Liver (tissue), 9 donors: ENCODE measurements around the gene COCH. TPM values are rescaled to one million over a fixed set of nuclear protein-coding genes. Genes with fewer than 3 reads are reported as not detected.
"Not testable (repeated sequence)": the region's sequence is repeated elsewhere in the genome, so short reads cannot be mapped to it uniquely, and the experiment has no call there.

Experiments
- DNase-seq: peaks from one replicate; pipeline ENCODE4 v3.0.0-alpha.2; 2017; ENCODE audit warnings: low spot score
- H3K27ac ChIP-seq, 2 donors: one replicate each; pipeline ENCODE4 v1.7.0; 2013; ENCODE audit warnings: inconsistent platforms in 2 of 2, low read length in 2 of 2, control low read depth in 1 of 2, low read depth in 1 of 2, mild to moderate bottlenecking in 1 of 2
- H3K27me3 ChIP-seq, 4 donors: one replicate each; pipeline versions ENCODE4 v1.6.1 to v1.7.0; 2013; ENCODE audit warnings: low read length in 3 of 4, inconsistent platforms in 1 of 4, mild to moderate bottlenecking in 1 of 4, moderate library complexity in 1 of 4; ENCODE audit not compliant: control insufficient read depth in 4 of 4, insufficient read depth in 4 of 4
- H3K36me3 ChIP-seq, 4 donors: one replicate each; pipeline versions ENCODE4 v1.6.1 to v1.7.0; 2013; ENCODE audit warnings: low read length in 3 of 4, mild to moderate bottlenecking in 3 of 4, low read depth in 1 of 4, moderate library complexity in 1 of 4; ENCODE audit not compliant: control insufficient read depth in 4 of 4, insufficient read depth in 3 of 4
- H3K4me1 ChIP-seq, 4 donors: one replicate each; pipeline versions ENCODE4 v1.6.1 to v1.7.0; 2013; ENCODE audit warnings: low read length in 3 of 4, mild to moderate bottlenecking in 3 of 4, moderate library complexity in 1 of 4; ENCODE audit not compliant: control insufficient read depth in 4 of 4, insufficient read depth in 4 of 4
- H3K4me3 ChIP-seq, 3 donors: one replicate each; pipeline versions ENCODE4 v1.6.1 to v1.7.0; 2013; ENCODE audit warnings: low read length in 3 of 3, control low read depth in 1 of 3, low read depth in 1 of 3, mild to moderate bottlenecking in 1 of 3
- H3K9ac ChIP-seq, 2 donors: one replicate each; pipeline ENCODE4 v1.7.0; 2013; ENCODE audit warnings: low read length in 2 of 2, mild to moderate bottlenecking in 2 of 2, moderate library complexity in 2 of 2, control low read depth in 1 of 2, low read depth in 1 of 2
- H3K9me3 ChIP-seq, 4 donors: one replicate each; pipeline versions ENCODE4 v1.6.1 to v1.7.0; 2013; ENCODE audit warnings: low read length in 3 of 4; ENCODE audit not compliant: control insufficient read depth in 4 of 4
- EGR1 ChIP-seq, 2 donors: IDR thresholded peaks; 2 replicates each; pipeline ENCODE4 v1.6.1; 2016 to 2018; ENCODE audit warnings: antibody characterized with exemption in 2 of 2, low read depth in 2 of 2
- FOXA1 ChIP-seq: IDR thresholded peaks from 2 replicates; pipeline ENCODE4 v1.6.1; 2016; ENCODE audit warnings: antibody characterized with exemption
- FOXA2 ChIP-seq: IDR thresholded peaks from 2 replicates; pipeline ENCODE4 v1.6.1; 2016; ENCODE audit warnings: antibody characterized with exemption
- HNF4A ChIP-seq, 2 donors: conservative IDR thresholded peaks; 2 replicates each; pipeline ENCODE4 v1.6.1; 2016; ENCODE audit warnings: antibody characterized with exemption in 2 of 2, mild to moderate bottlenecking in 2 of 2
- HNF4G ChIP-seq: IDR thresholded peaks from 2 replicates; pipeline ENCODE4 v1.6.1; 2016; ENCODE audit warnings: antibody characterized with exemption
- JUND ChIP-seq, 2 donors: IDR thresholded peaks; 2 replicates each; pipeline ENCODE4 v1.6.1; 2016; ENCODE audit warnings: antibody characterized with exemption in 2 of 2
- RXRA ChIP-seq, 2 donors: IDR thresholded peaks; 2 replicates each; pipeline ENCODE4 v1.6.1; 2017 to 2018; ENCODE audit warnings: antibody characterized with exemption in 2 of 2, mild to moderate bottlenecking in 1 of 2
- SP1 ChIP-seq: IDR thresholded peaks from 2 replicates; pipeline ENCODE4 v1.6.1; 2018; ENCODE audit warnings: antibody characterized with exemption, mild to moderate bottlenecking
- YY1 ChIP-seq: IDR thresholded peaks from 2 replicates; pipeline ENCODE4 v1.6.1; 2016; ENCODE audit warnings: antibody characterized with exemption, mild to moderate bottlenecking
- WGBS: extraction: QIAGEN DNeasy Blood & Tissue Kit; methylation state at CpG from one replicate; pipeline ENCODE4 v1.1.7; 2013; 5-methylcytosine and 5-hydroxymethylcytosine counted together
- polyA plus RNA-seq, 2 donors: library from polyadenylated mRNA; stranded (reverse) in 1 of 2; unstranded in 1 of 2; fragments of 200-250 nt in 1 of 2; fragments of >200 nt in 1 of 2; fragmentation: Nextera tagmentation in 1 of 2; extraction: Ambion mirVana in 1 of 2; gene quantifications; one replicate each; pipeline versions ENCODE4 v1.2.1 to v1.2.3, GENCODE V29; 2013 to 2015
- total RNA-seq, 2 donors: library from RNA; depleted of rRNA; stranded (reverse); fragments of >200 nt; gene quantifications; one replicate each; pipeline ENCODE4 v1.2.3, GENCODE V29; 2014
- TF ChIP-seq, protein P1 (sequence below): IDR thresholded peaks from 2 replicates; pipeline ENCODE4 v1.6.1; 2016; ENCODE audit warnings: antibody characterized with exemption
- TF ChIP-seq, protein P2 (sequence below): fragments of 150-350 bp; IDR thresholded peaks from 2 replicates; pipeline ENCODE4 v1.5.1; 2017; ENCODE audit warnings: improper control_type of control experiment, low read depth, low read length; ENCODE audit not compliant: missing input control
- TF ChIP-seq, protein P3 (sequence below): IDR thresholded peaks from 2 replicates; pipeline ENCODE4 v1.6.1; 2016; ENCODE audit warnings: antibody characterized with exemption, mild to moderate bottlenecking
- TF ChIP-seq, protein P4 (sequence below): IDR thresholded peaks from 2 replicates; pipeline ENCODE4 v1.6.1; 2016; ENCODE audit warnings: antibody characterized with exemption
- donor health status: healthy.
- donor health status: healthy.
- donor health status: healthy.
- donor health status: healthy.
- donor health status: healthy.

Gene COCH
- total and polyA plus RNA-seq, 4 donors = 0.33 to 2.5 (median 0.49) TPM

DNA sequence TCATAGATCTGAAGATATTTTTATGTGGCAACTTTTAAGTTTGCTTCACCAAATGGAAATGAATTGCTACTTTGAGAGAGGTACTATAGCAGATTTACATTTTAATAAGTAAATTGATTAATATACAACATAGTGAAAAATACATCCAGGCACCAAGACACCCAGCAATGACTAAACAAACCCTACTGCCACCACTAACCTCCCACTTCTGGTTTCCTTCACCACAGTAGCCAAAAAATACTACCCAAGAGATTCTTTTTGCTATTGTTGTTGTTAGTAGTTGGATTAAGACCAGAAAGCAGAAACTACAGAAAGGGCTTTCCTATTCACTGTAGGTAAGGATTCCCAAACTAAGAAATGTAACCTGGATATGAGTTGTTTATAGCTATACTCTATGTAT lies 54.1 kb downstream of the COCH start:
- Histone ChIP-seq H3K4me3 (no peak overlapping the region), H3K9ac (no peak overlapping the region), H3K4me1 (no peaks in the 10 kb centered on the region), H3K27ac (no peak overlapping the region), H3K9me3 (no peaks in the 10 kb centered on the region), H3K36me3 (peaks cover 0 to 8% (median 4%) of the 10 kb centered on the region in 4 donors), H3K27me3 (no peaks in the 10 kb centered on the region)
- DNase-seq = no peak
- TF ChIP-seq SP1 (no peak), HNF4G (no peak)
- TF ChIP-seq, protein P1, sequence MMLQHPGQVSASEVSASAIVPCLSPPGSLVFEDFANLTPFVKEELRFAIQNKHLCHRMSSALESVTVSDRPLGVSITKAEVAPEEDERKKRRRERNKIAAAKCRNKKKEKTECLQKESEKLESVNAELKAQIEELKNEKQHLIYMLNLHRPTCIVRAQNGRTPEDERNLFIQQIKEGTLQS = no peak

DNA sequence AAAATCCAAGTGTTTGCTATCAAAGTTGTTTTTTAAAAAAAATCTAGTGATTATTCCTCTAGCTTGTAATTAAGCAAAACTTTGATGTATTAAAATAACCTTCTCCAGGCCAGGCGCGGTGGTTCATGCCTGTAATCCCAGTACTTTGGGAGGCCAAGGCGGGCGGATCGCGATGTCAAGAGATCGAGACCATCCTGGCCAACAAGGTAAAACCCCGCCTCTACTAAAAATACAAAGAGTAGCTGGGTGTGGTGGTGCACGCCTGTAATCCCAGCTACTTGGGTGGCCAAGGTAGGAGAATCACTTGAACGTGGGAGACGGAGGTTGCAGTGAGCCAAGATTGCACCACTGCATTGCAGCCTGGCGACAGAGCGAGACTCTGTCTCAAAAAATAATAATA lies 59.6 kb downstream of the COCH start:
- H3K9ac ChIP-seq, H3K27ac ChIP-seq, DNase-seq, H3K9me3 ChIP-seq, H3K4me1 ChIP-seq, H3K4me3 ChIP-seq, H3K27me3 ChIP-seq: not testable (repeated sequence)
- 97% methylated on average over 13 of the region's 13 CpGs for WGBS
- H3K36me3 ChIP-seq = peaks cover 3 to 35% (median 16%) of the 10 kb centered on the region in 4 donors

DNA sequence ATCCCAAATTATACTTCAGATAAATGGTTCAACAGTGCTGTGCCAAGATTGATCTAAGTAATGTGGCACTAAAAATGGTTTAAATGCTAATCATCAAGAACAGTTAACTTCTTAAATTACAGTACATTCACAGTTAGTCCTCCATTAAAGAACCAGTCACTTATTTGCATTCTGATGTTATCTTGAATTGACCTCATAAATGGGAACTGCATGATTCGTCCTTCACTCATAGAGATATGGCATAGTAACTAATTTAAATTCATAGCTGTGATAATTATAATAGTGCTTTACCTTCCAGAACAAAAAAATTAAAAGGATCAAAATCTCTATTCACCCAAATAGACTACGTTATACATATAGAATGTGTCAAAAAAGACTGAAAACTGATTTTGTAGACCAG lies 61.1 kb downstream of the COCH start:
- WGBS = 88% methylated on average over 2 of the region's 2 CpGs
- no peaks in the 10 kb centered on the region for H3K27me3 ChIP-seq
- no peaks in the 10 kb centered on the region for H3K9me3 ChIP-seq
- H3K4me1 ChIP-seq = no peaks in the 10 kb centered on the region
- TF ChIP-seq RXRA (IDR thresholded peaks at IDR 0.05) (no peak), FOXA1 (no peak), YY1 (no peak), HNF4G (no peak), HNF4A (conservative IDR thresholded peaks at IDR 0.05) (no peak), EGR1 (IDR thresholded peaks at IDR 0.05; ENCODE audit: low read depth in 2 of 2) (no peak), FOXA2 (no peak), JUND (IDR thresholded peaks at IDR 0.05) (no peak)
- TF ChIP-seq, protein P2, sequence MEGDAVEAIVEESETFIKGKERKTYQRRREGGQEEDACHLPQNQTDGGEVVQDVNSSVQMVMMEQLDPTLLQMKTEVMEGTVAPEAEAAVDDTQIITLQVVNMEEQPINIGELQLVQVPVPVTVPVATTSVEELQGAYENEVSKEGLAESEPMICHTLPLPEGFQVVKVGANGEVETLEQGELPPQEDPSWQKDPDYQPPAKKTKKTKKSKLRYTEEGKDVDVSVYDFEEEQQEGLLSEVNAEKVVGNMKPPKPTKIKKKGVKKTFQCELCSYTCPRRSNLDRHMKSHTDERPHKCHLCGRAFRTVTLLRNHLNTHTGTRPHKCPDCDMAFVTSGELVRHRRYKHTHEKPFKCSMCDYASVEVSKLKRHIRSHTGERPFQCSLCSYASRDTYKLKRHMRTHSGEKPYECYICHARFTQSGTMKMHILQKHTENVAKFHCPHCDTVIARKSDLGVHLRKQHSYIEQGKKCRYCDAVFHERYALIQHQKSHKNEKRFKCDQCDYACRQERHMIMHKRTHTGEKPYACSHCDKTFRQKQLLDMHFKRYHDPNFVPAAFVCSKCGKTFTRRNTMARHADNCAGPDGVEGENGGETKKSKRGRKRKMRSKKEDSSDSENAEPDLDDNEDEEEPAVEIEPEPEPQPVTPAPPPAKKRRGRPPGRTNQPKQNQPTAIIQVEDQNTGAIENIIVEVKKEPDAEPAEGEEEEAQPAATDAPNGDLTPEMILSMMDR = no peak
- TF ChIP-seq, protein P3, sequence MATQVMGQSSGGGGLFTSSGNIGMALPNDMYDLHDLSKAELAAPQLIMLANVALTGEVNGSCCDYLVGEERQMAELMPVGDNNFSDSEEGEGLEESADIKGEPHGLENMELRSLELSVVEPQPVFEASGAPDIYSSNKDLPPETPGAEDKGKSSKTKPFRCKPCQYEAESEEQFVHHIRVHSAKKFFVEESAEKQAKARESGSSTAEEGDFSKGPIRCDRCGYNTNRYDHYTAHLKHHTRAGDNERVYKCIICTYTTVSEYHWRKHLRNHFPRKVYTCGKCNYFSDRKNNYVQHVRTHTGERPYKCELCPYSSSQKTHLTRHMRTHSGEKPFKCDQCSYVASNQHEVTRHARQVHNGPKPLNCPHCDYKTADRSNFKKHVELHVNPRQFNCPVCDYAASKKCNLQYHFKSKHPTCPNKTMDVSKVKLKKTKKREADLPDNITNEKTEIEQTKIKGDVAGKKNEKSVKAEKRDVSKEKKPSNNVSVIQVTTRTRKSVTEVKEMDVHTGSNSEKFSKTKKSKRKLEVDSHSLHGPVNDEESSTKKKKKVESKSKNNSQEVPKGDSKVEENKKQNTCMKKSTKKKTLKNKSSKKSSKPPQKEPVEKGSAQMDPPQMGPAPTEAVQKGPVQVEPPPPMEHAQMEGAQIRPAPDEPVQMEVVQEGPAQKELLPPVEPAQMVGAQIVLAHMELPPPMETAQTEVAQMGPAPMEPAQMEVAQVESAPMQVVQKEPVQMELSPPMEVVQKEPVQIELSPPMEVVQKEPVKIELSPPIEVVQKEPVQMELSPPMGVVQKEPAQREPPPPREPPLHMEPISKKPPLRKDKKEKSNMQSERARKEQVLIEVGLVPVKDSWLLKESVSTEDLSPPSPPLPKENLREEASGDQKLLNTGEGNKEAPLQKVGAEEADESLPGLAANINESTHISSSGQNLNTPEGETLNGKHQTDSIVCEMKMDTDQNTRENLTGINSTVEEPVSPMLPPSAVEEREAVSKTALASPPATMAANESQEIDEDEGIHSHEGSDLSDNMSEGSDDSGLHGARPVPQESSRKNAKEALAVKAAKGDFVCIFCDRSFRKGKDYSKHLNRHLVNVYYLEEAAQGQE = no peak
- TF ChIP-seq, protein P4, sequence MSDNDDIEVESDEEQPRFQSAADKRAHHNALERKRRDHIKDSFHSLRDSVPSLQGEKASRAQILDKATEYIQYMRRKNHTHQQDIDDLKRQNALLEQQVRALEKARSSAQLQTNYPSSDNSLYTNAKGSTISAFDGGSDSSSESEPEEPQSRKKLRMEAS = no peak
- no peak overlapping the region for H3K9ac ChIP-seq
- DNase-seq = no peak
- H3K36me3 ChIP-seq = peaks cover 3 to 38% (median 19%) of the 10 kb centered on the region in 4 donors
- H3K27ac ChIP-seq = no peak overlapping the region
- no peak overlapping the region for H3K4me3 ChIP-seq
